Ramos (cell line): ENCODE measurements around the gene PCDHA4.

Experiments used
- in situ Hi-C: fragments of 300-500 bp; cut with MboI; formaldehyde crosslinking; loops from one replicate; pipeline ENCODE4 v1.14.3; 2022; ENCODE audit warnings: low sequenced_read_pairs; ENCODE audit not compliant: unreplicated experiment

The PCDHA4 gene

DNA sequence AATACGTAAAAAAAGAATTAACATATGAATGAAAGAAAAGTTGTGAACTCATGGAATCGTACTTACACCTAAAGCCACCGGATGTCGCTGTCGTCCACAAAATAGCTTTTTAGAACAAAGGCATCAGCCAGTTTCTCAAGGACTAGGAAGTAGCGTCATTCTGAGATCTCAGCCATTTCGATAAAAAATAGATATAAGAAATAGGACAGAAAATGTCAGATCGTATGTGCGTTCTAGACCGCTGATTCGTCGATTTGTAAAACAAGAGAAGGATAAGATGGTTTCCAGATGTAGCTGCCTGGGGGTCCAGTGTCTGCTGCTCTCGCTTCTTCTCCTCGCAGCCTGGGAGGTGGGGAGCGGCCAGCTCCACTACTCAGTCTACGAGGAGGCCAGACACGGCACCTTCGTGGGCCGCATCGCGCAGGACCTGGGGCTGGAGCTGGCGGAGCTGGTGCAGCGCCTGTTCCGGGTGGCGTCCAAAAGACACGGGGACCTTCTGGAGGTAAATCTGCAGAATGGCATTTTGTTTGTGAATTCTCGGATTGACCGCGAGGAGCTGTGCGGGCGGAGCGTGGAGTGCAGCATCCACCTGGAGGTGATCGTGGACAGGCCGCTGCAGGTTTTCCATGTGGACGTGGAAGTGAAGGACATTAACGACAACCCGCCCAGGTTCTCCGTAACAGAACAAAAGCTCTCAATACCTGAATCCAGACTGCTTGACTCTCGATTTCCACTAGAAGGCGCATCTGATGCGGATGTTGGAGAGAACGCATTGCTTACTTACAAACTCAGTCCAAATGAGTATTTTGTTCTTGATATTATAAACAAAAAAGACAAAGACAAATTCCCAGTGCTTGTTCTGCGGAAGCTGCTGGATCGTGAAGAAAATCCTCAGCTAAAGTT lies 49.2 kb downstream of the PCDHA4 start, which contains the start of gene PCDHA10:
Gene PCDHA10 (plus strand): TSS at position 126 of the 903 bp plus-strand sequence. CDS start 152 bp downstream, at position 278.
- in situ Hi-C loops = loop anchor here (10.0 kb wide), 1 partner anchor 189 kb away; no protein-coding TSS in a partner anchor

GRCh38 chr5:140857177-140857986 lies 50.5 kb downstream of the PCDHA4 start:
- in situ Hi-C loops = loop anchor here (10.0 kb wide), 1 partner anchor 187 kb away; no protein-coding TSS in a partner anchor

DNA sequence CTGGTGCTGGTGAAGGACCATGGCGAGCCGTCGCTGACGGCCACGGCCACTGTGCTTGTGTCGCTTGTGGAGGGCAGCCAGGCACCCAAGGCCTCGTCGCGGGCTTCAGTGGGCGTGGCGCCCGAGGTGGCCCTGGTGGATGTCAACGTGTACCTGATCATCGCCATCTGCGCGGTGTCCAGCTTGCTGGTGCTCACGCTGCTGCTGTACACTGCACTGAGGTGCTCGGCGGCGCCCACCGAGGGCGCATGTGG lies 51.0 kb downstream of the PCDHA4 start:
- in situ Hi-C loops = loop anchor here (10.0 kb wide), 1 partner anchor 187 kb away; no protein-coding TSS in a partner anchor

GRCh38 chr5:140862441-140863295 lies 55.8 kb downstream of the PCDHA4 start:
- in situ Hi-C loops = no loop called here
